ENCODE measurements around the gene TNP2.
"Not testable (repeated sequence)": the region's sequence is repeated elsewhere in the genome, so short reads cannot be mapped to it uniquely, and the experiment has no call there.

The TNP2 gene

DNA sequence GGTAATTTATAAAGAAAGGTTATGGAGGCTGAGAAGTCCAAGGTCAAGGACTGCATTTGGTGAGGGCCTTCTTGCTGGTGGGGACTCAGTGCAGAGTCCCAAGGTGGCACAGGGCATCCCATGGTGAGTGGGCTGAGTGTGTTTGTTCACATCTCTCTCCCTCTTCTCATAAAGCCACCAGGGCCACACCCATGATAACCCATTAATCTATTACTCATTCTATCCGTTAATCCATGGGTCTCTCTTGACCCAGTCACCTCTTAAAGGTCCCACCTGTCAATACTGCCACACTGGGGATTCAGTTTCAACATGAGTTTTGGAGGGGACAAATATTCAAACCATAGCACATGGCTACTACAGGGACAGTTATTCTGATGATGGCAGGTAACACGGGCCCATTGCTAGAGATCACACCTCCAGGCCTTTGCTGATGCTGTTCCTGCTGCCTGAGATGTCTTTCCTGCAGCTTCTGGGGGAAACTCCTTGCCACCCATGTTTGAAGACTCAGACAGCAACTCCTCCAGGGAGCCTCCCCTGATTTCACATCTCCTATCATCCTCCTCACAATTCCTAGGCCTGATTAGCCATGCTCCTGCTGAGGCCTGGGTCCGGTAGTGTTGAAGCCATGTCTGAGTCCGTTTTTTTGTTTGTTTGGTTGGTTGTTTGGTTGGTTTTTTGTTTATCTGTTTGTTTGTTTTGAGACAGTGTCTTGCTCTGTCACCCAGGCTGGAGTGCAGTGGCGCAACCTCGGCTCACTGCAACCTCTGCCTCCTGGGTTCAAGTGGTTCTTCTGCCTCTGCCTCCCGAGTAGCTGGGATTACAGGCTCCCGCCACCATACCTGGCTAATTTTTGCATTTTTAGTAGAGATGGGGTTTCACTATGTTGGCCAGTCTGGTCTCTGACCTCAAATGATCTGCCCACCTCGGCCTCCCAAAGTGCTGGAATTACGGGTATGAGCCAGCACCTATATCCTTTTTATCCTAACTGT is 29.2 kb downstream of the TNP2 start:
- DNase-seq (ENCODE audit: low spot score), result no peak

DNA sequence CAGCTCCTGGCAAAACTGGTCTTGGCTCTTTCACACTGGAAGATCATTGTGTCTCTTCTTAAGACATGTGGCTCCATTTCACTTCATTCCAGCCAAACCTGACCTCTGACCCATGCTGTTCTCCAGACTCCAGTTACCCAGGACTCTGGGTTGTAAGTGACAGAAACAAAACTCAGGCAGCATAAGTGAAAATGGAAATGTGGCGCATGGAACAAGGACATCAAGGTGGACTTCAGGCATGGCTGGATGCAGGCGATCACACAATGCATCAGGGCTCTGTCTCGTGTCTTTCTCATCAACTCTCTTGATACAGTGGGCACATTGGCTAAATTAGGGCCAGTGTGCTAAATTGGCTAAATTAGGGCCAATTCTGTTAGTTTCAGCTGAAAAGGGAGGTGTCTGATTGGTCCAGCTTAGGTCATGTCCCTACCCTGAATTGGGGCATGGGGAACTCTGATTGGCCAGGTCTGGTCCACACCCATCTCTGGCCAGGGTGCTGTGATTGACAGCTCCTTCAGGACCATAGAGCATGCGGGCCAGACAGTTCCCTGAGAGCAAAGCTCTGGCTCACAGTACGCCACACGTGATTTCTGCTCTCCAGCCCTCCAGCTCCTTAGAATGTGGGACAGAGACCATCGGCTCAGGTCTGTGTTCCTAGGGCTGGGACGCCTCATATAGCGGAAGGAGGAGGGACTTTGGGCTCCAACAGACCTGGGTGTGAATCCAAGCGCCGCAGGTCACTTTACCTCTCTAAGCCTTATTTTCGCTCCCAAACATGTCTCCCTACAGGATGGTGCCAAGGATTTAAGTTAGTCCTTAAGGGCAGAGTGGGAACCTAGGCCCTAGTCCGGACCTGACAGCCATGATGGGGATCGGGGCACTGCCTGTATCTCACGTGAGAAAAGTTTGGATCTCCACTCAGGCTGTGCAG is 30.6 kb downstream of the TNP2 start:
- DNase-seq (ENCODE audit: low spot score), result no peak

DNA sequence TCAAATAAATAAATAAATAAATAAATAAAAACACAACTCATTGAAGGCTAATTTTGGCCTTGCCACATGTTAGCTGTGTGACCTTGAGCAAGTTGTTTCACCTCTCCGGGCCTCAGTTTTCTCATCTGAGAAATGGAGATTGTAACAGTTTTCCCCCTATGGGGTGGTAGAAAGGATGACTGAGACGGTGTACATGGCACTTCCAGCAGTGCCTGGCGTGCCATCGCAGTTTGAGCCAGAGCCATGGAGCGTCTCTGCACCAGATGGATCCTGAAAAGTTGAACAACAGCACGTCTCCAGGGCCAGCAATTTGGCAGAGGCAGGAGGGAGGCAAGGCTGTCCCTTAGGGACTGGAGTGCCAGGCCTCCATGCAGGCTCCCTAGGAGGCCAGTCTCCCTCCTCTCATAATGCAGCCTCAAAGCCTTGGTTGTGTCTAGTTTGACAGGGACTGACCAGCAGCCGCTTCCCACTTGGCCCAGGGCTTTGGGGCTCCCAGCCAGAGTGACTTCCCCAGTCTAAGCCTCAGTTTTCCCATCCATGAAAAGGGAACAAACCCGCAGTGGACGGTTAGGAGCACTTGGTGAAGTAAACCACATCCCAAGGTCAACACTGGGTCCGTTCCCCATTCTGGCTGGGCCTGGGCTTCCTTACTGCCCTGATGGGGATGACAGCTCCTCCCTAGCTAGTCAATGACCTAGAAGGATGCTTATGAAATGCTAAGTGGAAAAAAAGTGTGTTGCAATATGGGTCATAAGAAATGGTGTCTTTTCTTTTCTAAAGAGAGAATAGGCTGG is 32.5 kb downstream of the TNP2 start:
- DNase-seq (ENCODE audit: low spot score), result no peak

DNA sequence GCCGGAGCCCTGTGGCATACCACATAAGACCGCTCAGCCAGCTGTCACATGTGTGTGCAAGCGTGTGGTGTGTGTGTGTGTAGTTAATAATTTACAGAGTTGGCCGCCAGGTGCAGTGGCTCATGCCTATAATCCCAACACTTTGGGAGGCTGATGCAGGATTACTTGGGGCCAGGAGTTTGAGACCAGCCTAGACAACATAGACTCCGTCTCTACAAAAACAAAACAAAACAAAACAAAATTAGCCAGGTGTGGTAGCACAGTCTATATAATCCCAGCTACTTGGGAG is 33.5 kb downstream of the TNP2 start:
- peak; percentile 81 for DNase-seq (ENCODE audit: low spot score)

DNA sequence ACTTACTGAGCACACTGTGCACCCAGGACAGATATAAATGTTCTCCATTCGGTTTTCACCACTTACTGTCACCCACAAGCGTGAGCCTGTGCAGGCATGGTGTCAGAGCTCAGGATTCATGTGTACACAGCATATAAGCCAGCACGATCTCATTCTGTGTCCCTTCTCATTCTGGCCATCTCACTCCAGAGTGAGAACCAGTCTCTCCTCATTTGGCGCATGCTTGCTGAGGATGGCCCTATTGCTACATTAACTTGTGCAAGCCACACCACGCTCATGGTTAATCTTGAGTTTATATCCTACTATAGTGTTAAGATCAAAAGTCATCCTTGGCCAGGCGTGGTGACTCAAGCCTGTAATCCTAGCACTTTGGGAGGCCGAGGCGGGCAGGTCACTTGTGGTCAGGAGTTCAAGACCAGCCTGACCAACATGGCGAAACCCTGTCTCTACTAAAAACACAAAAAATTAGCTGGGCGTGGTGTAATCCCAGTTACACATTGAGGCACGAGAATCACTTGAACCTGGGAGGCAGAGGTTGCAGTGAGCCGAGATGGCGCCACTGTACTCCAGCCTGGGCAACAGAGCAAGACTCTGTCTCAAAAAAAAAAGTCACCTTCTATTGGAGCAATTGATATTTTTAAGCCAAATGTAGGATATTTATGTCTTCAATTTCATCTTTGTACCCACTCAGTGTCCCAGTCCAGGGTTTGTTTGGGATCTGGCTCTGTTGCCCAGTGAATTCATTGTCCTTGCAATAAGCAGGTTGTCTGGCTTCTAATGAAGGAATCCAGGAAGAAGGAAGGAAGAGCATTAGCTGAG is 34.0 kb downstream of the TNP2 start:
- DNase-seq (ENCODE audit: low spot score), result no peak

DNA sequence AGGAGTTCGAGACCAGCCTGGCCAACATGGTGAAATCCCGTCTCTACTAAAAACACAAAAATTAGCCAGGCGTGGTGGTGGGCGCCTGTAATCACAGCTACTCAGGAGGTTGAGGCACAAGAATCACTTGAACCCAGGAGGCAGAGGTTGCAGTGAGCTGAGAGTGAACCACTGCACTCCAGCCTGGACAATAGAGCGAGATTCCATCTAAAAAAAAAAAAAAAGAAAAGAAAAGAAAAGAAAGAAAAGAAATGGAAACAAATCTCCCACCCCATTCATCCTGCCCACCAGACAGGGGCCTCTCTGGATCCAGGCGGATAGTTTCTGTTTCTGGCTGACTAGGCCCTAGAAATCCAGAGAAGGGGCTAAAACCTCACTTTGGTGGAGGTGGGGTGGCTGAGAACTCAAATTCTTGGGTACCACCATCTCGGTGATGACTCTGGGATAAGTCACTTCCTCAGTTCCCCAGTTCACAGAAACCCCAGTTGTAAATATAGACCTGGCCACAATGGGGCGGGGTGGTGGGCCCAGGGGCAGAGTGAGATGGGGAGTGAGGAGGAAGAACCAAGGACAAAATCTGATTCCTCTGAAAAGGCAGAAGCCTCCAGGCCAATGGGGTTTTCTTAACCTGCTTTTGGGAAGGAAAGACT is 35.3 kb downstream of the TNP2 start:
- no peak for DNase-seq (ENCODE audit: low spot score)

DNA sequence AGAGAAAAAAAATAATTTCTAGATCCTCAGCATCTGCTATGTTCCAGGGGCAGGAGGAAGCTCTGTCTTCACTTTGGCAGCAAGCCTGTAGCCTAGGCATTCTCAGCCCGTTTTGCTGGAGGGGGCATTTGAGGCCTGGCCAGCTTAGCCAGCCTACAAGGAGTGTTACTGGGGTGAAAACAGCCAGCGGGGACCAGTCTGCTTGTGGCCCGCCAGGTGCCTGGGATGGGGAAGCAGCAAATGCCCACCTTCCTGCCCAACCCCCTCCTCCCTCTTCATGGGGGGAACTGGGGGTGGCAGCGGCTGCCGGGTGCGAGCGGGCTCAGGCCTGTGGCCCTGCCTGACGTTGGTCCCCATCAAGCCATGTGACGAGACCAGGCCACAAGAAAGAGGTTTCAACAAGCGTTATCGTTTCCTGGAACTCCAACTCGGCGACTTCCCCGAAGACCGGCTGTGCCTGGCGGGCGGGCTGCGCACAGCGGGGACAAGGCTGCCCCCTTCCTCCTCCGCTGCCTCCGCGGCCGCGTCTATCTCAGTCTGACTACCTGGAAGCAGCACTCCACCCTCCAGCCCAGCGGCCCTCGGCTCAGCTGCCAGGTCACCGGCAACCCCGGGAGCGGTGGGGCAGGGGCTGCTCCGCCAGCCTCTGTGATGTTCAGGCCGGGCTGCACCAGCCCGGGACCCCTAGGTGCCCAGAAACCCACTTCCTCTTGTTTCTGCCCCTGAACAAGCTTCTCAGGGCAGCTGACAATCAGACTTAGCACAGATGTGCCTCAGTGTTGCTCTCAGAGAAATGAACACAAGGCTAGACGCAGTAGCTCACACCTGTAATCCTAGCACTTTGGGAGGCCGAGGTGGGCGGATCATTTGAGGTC is 36.0 kb downstream of the TNP2 start:
- DNase-seq (ENCODE audit: low spot score), result no peak

DNA sequence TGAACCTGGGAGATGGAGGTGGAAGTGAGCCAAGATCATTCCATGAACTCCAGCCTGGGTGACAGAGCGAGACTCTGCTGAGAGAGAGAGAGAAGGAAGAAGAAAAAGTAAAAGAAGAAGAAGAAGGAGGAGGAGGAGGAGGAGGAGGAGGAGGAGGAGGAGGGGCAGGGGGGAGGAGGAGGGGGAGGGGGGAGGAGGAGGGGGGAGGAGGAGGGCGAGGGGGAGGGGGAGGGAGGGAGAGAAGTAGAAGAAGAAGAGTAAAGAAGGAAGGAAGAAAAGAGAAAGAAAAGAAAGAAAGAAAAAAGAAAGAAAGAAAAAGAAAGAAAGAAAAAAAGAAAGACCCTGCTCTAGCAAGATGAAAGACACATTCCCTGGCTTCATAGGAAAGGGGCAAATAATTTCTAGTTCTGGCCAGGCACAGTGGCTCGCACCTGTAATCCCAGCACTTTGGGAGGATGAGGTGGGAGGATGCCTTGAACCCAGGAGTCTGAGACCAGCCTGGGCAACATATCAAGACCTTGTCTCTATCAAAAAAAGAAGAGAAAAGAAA is 36.7 kb downstream of the TNP2 start:
- no peak for DNase-seq (ENCODE audit: low spot score)

DNA sequence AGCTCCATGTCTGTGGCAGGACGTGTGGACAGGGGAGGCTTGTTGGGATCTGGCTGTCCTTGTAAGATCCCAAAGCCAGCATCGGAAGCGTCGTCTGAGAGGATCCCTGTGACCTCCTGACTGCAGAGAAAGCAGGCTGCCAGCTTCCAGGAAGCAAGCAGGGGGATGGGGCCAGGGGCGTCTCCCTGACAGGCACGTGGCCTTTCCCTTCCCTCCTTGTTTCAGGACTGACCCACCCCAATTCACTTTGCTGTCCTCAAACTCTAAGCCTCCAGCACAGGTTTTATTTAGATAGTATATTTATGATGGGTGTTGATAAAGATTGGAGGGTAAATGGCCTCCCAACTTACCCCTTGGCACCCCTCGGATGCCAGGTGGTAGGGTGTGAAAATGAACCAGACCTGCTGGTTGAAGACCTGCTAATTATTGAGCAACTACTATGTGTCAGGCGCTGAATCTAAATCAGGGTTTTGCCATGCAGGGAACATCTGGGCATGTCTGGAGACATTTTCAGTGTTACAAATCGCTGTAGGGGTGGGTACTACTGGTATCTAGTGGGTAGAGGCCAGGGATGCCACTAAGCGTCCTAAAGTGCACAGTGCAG is 37.7 kb downstream of the TNP2 start:
- no peak for DNase-seq (ENCODE audit: low spot score)

DNA sequence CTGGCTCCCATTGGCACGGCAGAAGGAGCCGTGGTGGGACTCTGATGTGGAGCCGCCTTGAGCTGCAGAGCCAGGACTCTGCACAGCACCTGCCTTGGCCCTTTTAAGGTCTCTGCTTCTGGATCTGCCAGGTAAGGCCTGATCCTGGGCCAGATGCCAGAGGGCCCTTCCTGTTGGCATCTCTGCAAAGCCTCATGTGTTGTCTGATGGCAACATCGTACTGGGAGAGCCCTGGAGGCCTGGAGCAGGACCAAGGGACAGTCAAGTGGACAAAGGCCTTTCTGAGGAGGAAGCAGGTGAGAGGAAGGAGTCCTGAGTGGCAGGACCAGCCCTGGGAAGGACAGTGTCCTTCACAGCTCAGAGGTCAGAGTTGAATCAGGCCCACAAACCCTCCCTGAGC is 39.2 kb downstream of the TNP2 start:
- no peak for DNase-seq (ENCODE audit: low spot score)

DNA sequence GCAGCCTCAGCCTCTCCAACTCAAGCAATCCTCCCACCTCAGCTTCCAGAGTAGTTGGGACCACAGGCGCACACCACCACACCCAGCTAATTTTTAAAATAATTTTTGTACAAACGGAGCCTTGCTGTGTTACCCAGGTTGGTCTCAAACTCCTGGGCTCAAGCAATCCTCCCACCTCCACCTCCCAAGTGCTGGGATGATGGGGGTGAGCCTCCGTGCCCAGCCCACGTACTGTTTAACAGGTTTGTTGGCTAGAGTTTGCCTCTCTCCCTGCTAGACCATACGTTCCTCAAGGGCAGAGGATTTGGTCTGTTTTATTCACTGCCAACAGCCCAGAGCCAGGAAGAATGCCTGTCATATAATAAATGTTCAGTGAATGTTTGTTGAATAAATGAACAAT is 39.7 kb downstream of the TNP2 start:
- DNase-seq (ENCODE audit: low spot score), result no peak

DNA sequence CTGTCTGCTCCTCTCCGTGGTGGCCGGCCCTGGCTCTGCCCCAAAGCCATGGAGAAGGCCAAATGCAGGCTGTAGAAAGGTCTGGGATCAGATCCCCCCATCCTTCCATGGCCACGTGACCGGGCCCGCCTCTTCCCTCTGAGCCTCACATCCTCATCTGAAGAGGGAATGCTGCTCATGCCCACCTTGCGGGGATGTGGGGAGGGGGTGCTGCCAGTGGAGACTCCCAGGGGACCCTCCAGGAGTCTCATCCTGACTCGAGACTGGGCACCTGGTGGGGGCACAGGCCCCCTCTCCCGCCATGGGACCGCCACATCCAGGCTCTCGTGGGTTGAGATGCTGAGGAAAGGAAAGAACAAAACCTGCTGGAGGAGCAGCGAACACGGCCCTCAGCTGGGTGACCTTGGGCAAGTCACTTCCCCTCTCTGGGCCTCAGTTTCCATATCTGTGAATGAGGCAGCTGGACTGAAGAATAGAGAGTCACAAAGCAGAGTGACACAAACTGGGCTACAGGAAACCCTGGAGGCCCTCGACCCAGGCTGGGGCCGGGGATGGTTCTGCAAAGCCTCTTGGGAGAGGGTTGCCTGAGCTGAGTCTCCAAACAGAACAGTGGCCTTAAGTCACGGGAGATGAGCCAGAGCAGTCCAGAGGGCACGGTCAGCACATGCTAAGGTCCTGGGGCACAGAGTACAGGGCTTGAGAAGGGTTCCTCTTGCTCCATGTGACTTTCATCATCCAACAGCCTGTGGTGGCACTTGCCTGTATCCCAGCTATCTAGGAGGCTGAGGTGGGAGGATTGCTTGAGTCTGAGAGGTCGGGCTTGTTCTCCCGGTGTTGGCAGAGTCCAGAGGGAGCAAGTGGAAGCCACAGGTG is 43.2 kb downstream of the TNP2 start:
- DNase-seq (ENCODE audit: low spot score), result no peak

DNA sequence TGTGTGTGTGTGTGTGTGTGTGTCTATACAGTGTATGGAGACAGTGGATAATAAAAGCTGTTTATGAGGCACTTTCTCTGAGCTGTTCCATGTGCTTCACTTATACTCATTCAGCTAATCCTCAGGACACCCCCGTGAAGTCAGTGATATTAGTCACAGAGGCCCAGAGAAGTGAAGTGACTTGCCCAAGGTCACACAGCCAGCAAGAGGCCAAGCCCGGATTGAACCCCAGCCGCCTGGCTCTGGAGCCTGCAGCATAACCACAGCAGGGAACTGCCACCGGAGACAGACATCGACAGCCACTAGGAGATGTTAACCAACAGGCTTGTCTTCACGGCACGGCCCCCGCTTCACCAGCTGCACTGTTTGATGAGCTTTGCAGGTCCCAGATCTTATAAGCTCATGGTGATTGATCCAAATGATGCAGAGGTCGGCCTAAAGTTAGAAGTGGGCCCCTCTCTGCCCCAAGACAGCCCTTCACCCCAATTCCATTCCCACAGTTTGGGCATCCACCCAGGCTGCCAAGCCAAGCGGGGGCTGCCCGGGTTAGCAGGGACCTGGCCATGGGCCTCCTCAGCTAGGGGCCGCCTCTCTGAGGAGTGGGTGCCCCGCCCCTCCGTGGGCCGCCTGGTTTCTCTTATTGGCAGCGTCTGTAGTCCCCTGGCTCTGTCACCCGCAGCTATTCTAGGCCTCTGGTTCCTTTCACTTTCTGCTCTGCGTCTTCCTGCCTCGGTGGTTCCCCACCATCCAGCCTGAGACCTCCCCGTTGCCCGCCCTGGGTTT is 44.0 kb downstream of the TNP2 start:
- no peak for DNase-seq (ENCODE audit: low spot score)

DNA sequence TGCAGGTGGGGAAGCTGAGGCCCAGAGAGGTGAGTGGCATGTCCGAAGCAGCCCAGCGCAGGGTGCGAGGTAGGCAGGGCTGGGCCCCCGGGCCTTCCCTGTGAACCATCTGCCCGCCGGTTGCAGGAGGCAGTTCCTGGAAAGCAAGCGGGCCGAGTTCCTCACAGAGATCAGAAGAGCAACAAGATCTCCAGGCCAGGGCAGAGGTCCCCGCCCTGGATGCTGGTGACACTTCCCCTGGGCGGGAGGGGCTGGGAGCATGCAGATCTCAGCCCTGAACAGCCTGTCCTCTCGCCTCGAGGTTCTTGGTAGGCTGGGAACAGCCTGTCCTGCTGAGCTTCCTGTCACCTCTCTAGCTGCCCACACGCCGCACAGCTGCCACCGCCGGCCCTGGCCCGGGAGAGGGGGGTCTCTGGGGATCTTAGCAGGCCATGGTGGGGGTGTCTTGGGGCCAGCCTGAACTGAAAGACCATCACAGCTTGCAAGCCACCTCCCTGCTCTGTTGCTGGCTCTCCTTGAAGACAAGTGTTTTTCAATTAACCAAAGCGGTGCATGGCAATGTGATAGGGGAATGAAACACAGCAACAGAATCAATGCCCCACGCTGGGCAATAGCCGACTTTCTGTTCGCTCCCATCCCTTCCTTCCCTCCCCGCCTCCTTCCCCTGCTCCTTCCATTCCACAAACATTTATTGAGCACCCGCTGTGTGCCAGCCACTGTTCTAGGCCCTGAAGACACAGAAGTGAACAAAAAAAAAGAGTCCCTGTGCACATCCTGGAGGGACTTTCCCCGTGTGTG is 44.8 kb downstream of the TNP2 start:
- DNase-seq (ENCODE audit: low spot score), result no peak

DNA sequence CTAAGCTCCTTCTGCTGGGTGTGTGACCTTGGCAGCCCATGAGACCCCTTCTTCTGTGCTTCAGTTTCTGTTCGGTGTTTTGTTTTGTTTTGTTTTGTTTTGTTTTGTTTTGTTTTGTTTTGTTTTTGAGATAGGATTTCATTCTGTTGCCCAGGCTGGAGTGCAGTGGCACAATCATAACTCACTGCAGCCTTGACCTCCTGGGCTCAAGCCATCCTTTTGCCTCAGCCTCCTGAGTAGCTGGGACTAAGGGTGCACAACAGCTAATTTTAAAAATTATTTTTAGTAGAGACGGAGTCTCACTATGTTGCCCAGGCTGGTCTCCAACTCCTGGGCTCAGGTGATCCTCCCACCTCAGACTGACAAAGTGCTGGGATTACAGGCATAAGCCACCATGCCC is 48.6 kb downstream of the TNP2 start:
- DNase-seq (ENCODE audit: low spot score), result not testable (repeated sequence)

DNA sequence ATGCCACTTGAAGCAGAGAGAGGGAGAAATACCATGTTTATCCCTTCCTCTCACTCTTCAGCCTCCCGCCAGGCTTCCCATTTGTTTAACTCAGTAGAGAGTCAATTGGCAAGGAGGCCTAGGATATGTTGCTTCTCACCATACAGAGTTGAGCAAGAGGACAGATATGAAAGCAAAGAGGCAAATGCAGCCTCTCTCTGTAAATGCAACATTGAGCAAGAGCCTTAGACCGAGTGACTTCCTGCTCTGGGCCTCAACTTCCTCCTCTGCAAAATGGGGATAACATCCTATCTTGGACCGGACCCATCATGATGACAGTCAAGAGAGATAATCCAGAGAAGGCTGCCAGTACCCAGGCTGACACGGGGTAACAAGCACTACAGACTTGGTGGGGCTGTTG is 49.9 kb downstream of the TNP2 start:
- no peak for DNase-seq (ENCODE audit: low spot score)

DNA sequence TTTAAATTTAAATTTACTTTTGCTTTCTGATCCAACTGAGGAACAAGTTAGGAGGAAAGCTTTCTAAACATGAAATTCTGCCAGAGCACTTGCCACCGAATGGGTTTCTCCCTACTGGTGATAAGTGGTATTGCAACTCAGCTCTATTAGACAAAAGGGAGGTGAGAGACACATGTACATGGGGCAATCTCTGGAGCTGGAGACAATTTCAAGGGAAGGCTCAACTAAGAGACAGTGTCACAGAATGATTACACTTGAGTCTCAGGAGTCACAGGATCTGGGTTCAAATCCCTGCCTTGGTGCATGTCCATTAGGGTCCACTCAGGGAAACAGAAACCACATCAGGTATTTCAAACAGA is 50.5 kb downstream of the TNP2 start:
- no peak for DNase-seq (ENCODE audit: low spot score)
